HEK293 (cell line): ENCODE measurements around the gene C2CD2.

Source experiments
- CTCF ChIA-PET: fragments of 350-600 bp; formaldehyde crosslinking; extraction: SDS; loops from one replicate; lab custom pipeline; 2021; ENCODE audit warnings: antibody characterized with exemption; lab: Yijun Ruan, JAX
- POLR2A ChIA-PET: fragments of 300-600 bp; formaldehyde crosslinking; extraction: SDS; loops from one replicate; lab custom pipeline; 2020; ENCODE audit warnings: antibody characterized with exemption, inconsistent platforms; lab: Yijun Ruan, JAX
- H3K27ac ChIP-seq: fragments of 200-500 bp; sonication (Bioruptor generic); 2 replicates; pipeline ENCODE4 v1.5.1; 2014; ENCODE audit warnings: low read depth, low read length, control low read depth, inconsistent platforms; ENCODE audit errors: extremely low read depth
- H3K36me3 ChIP-seq, 2 experiments: fragments of 200-500 bp in 1 of 2; sonication (Bioruptor generic) in 1 of 2; 1 replicate in 1 of 2; 2 replicates in 1 of 2; pipeline ENCODE4 v1.5.1; 2014 to 2017; ENCODE audit warnings: inconsistent platforms in 2 of 2, low read length in 2 of 2; ENCODE audit not compliant: control insufficient read depth in 2 of 2, insufficient read depth in 1 of 2
- H3K4me1 ChIP-seq: fragments of 200-500 bp; sonication (Bioruptor generic); 2 replicates; pipeline ENCODE4 v1.5.1; 2014; ENCODE audit warnings: mild to moderate bottlenecking, low read length, inconsistent platforms; ENCODE audit not compliant: control insufficient read depth, insufficient read depth
- H3K4me3 ChIP-seq: 2 replicates; pipeline ENCODE4 v1.5.1; 2011; ENCODE audit warnings: low read depth, mild to moderate bottlenecking, control low read depth, low read length, moderate library complexity
- H3K9me3 ChIP-seq: fragments of 200-500 bp; sonication (Bioruptor generic); 2 replicates; pipeline ENCODE4 v1.5.1; 2014; ENCODE audit warnings: low read depth, low read length, inconsistent platforms; ENCODE audit not compliant: control insufficient read depth, insufficient read depth
- BCL11B ChIP-seq: fragments of 450-650 bp; formaldehyde crosslinking; IDR thresholded peaks from 2 replicates; pipeline ENCODE4 v1.5.1; 2016; ENCODE audit warnings: low read depth, missing biosample characterization, missing genetic modification characterization
- EGR2 ChIP-seq: fragments of 450-650 bp; formaldehyde crosslinking; IDR thresholded peaks from 2 replicates; pipeline ENCODE4 v1.5.1; 2016; ENCODE audit warnings: low read depth, missing biosample characterization, missing genetic modification characterization
- FEZF1 ChIP-seq: fragments of 450-650 bp; formaldehyde crosslinking; IDR thresholded peaks from 2 replicates; pipeline ENCODE4 v1.5.1; 2016; ENCODE audit warnings: missing biosample characterization, missing genetic modification characterization
- KLF10 ChIP-seq: fragments of 450-650 bp; IDR thresholded peaks from 2 replicates; pipeline ENCODE4 v1.5.1; 2018; ENCODE audit warnings: missing biosample characterization, mild to moderate bottlenecking, missing genetic modification characterization
- MZF1 ChIP-seq: fragments of 450-650 bp; formaldehyde crosslinking; IDR thresholded peaks from 2 replicates; pipeline ENCODE4 v1.5.1; 2017; ENCODE audit warnings: missing biosample characterization, missing genetic modification characterization, borderline replicate concordance
- PRDM1 ChIP-seq: fragments of 450-650 bp; formaldehyde crosslinking; IDR thresholded peaks from 2 replicates; pipeline ENCODE4; 2016; ENCODE audit warnings: missing biosample characterization, missing genetic modification characterization
- REST ChIP-seq: fragments of 450-650 bp; formaldehyde crosslinking; IDR thresholded peaks from 2 replicates; pipeline ENCODE4 v1.5.1; 2016; ENCODE audit warnings: missing biosample characterization, missing genetic modification characterization
- SETDB1 ChIP-seq: IDR thresholded peaks from one replicate; pipeline ENCODE4 v1.6.1; 2017; ENCODE audit warnings: mild to moderate bottlenecking, low read length, moderate library complexity, mixed read lengths; ENCODE audit not compliant: insufficient read length
- SP3 ChIP-seq: fragments of 450-650 bp; formaldehyde crosslinking; IDR thresholded peaks from 2 replicates; pipeline ENCODE4 v1.5.1; 2016; ENCODE audit warnings: missing biosample characterization, missing genetic modification characterization
- ZBTB48 ChIP-seq: fragments of 450-650 bp; formaldehyde crosslinking; IDR thresholded peaks from 2 replicates; pipeline ENCODE4 v1.5.1; 2016; ENCODE audit warnings: missing biosample characterization, missing genetic modification characterization
- ZFHX2 ChIP-seq: fragments of 450-650 bp; formaldehyde crosslinking; conservative IDR thresholded peaks from 2 replicates; pipeline ENCODE4 v1.5.1; 2016; ENCODE audit warnings: missing biosample characterization, missing genetic modification characterization
- ZIC2 ChIP-seq: fragments of 450-650 bp; formaldehyde crosslinking; IDR thresholded peaks from 2 replicates; pipeline ENCODE4 v1.5.1; 2016; ENCODE audit warnings: missing biosample characterization, missing genetic modification characterization
- ZNF138 ChIP-seq: fragments of 450-650 bp; formaldehyde crosslinking; IDR thresholded peaks from 2 replicates; pipeline ENCODE4 v1.5.1; 2016; ENCODE audit warnings: missing biosample characterization, missing genetic modification characterization, borderline replicate concordance
- ZNF155 ChIP-seq: fragments of 450-650 bp; formaldehyde crosslinking; IDR thresholded peaks from 2 replicates; pipeline ENCODE4 v1.5.1; 2016; ENCODE audit warnings: missing biosample characterization, missing genetic modification characterization
- ZNF174 ChIP-seq: fragments of 450-650 bp; formaldehyde crosslinking; IDR thresholded peaks from 2 replicates; pipeline ENCODE4 v1.5.0; 2017; ENCODE audit warnings: missing biosample characterization, mild to moderate bottlenecking, missing genetic modification characterization
- ZNF2 ChIP-seq: fragments of 450-650 bp; formaldehyde crosslinking; IDR thresholded peaks from 2 replicates; pipeline ENCODE4 v1.5.1; 2016; ENCODE audit warnings: missing biosample characterization, missing genetic modification characterization
- ZNF513 ChIP-seq: fragments of 450-650 bp; IDR thresholded peaks from 2 replicates; pipeline ENCODE4 v1.5.1; 2018; ENCODE audit warnings: missing biosample characterization, missing genetic modification characterization
- ZNF530 ChIP-seq: fragments of 450-650 bp; formaldehyde crosslinking; IDR thresholded peaks from 2 replicates; pipeline ENCODE4 v1.5.1; 2016; ENCODE audit warnings: low read depth, missing biosample characterization, missing genetic modification characterization
- ZNF677 ChIP-seq: fragments of 450-650 bp; IDR thresholded peaks from 2 replicates; pipeline ENCODE4 v1.5.0; 2018; ENCODE audit warnings: missing biosample characterization, mild to moderate bottlenecking, missing genetic modification characterization, moderate library complexity
- ZNF791 ChIP-seq: fragments of 450-650 bp; formaldehyde crosslinking; IDR thresholded peaks from 2 replicates; pipeline ENCODE4 v1.5.1; 2016; ENCODE audit warnings: missing biosample characterization, missing genetic modification characterization

Gene C2CD2

GRCh38 chr21:41901099-41901498 is 52.7 kb downstream of the C2CD2 start:
- Histone ChIP-seq H3K9me3 (no peaks in the 10 kb centered on the region), H3K4me1 (peaks cover under 1% of the 10 kb centered on the region; the same call in 1 of the 2 replicates), H3K27ac (no peak overlapping the region), H3K36me3 (peaks cover 0 to 5% of the 10 kb centered on the region in 2 experiments; a peak in 1 of 3 replicates), H3K4me3 (no peak overlapping the region)
- peak; percentile 64 for TF ChIP-seq PRDM1 (tag by site-specific recombination)
- TF ChIP-seq MZF1 = no peak
- no peak for TF ChIP-seq KLF10 (tag by site-specific recombination)
- TF ChIP-seq SP3 (tag by site-specific recombination) = no peak
- TF ChIP-seq ZNF155 (tag by site-specific recombination) = no peak
- ChIA-PET POLR2A (no interaction called here), CTCF (interaction anchor here (0.5 to 0.7 kb wide), 2 partner anchors 287 to 356 kb away, joined by 3 to 4 read pairs; no protein-coding TSS in a partner anchor)

- CTCF ChIA-PET = interaction anchor here (0.7 kb wide), 2 partner anchors 73 to 357 kb away, joined by 3 to 4 read pairs; no protein-coding TSS in a partner anchor
- no peaks in the 10 kb centered on the region for H3K9me3 ChIP-seq
- no peak overlapping the region for H3K4me3 ChIP-seq
- POLR2A ChIA-PET = no interaction called here
- no peak for TF ChIP-seq ZNF174 (tag by site-specific recombination)
- TF ChIP-seq EGR2 (tag by site-specific recombination) = peak; percentile 26; the same call in 1 of the 2 replicates
- TF ChIP-seq ZIC2 (tag by site-specific recombination) = peak; percentile 26; the same call in 1 of the 2 replicates
- no peak for TF ChIP-seq SP3 (tag by site-specific recombination)
- 0 out of 2 replicates have a peak, but pooled peaks have one; percentile 7 for TF ChIP-seq ZFHX2
- no peak for TF ChIP-seq FEZF1 (tag by site-specific recombination)
- TF ChIP-seq ZNF791 = no peak
- no peak for TF ChIP-seq REST (tag by site-specific recombination)
- no peak for TF ChIP-seq ZNF138 (tag by site-specific recombination)
- H3K4me1 ChIP-seq = peaks cover 4% of the 10 kb centered on the region
- no peak overlapping the region for H3K27ac ChIP-seq
- peaks cover 0 to 5% of the 10 kb centered on the region in 2 experiments; a peak in 1 of 3 replicates for H3K36me3 ChIP-seq
These were observed 53.4 kb downstream of the C2CD2 start for GRCh38 chr21:41900401-41900800.

GRCh38 chr21:41899426-41900202 is 54.2 kb downstream of the C2CD2 start:
- Histone ChIP-seq H3K4me3 (no peak overlapping the region), H3K9me3 (no peaks in the 10 kb centered on the region), H3K27ac (no peak overlapping the region), H3K36me3 (peaks cover 0 to 5% of the 10 kb centered on the region in 2 experiments; a peak in 1 of 3 replicates), H3K4me1 (peaks cover 4% of the 10 kb centered on the region)
- CTCF ChIA-PET = interaction anchor here (0.7 kb wide), 1 partner anchor 72 kb away, joined by 3 read pairs; no protein-coding TSS in a partner anchor
- POLR2A ChIA-PET = no interaction called here
- peak; percentile 38; the same call in 1 of the 2 replicates for TF ChIP-seq ZFHX2
- TF ChIP-seq BCL11B (tag by site-specific recombination) = no peak
- TF ChIP-seq ZNF677 (tag by site-specific recombination) = no peak
- TF ChIP-seq ZNF530 (tag by site-specific recombination) = no peak
- no peak for TF ChIP-seq REST (tag by site-specific recombination)
- TF ChIP-seq ZNF2 (tag by site-specific recombination) = no peak
- TF ChIP-seq EGR2 (tag by site-specific recombination) = peak; percentile 43
- no peak for TF ChIP-seq ZNF513 (tag by site-specific recombination)
- TF ChIP-seq ZBTB48 (tag by site-specific recombination) = no peak
- no peak for TF ChIP-seq SETDB1
